VCaP (cell line): ENCODE data around the gene CCDC174.

Experiments
- H3K27ac ChIP-seq: fragments of 450-650 bp; 2 replicates; pipeline ENCODE4 v1.5.1; 2017
- TF ChIP-seq, protein P1 (sequence below): fragments of 450-650 bp; conservative IDR thresholded peaks from 2 replicates; pipeline ENCODE4 v1.5.1; 2017; ENCODE audit warnings: mild to moderate bottlenecking, moderate library complexity

The CCDC174 gene

DNA sequence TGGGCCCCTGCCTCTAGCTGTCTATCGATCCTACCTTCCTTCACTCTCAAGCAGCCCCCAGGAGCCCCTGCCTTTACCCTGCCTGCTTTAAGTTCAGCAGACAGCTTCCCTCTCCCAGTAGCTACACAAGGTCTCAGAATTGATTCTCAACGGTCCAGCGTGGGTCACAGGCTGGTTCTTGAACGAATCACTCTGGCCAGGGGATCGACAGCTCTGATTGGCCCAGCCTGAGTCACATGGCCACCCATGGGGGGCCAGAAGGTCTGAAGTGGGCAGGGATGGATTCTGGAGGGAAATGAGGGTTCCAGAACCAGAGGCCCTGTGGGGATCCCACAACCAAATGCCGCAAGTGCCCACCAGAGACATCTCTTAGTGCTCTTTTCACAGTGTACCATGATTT is 23.7 kb upstream of the CCDC174 start:
- TF ChIP-seq, protein P1, sequence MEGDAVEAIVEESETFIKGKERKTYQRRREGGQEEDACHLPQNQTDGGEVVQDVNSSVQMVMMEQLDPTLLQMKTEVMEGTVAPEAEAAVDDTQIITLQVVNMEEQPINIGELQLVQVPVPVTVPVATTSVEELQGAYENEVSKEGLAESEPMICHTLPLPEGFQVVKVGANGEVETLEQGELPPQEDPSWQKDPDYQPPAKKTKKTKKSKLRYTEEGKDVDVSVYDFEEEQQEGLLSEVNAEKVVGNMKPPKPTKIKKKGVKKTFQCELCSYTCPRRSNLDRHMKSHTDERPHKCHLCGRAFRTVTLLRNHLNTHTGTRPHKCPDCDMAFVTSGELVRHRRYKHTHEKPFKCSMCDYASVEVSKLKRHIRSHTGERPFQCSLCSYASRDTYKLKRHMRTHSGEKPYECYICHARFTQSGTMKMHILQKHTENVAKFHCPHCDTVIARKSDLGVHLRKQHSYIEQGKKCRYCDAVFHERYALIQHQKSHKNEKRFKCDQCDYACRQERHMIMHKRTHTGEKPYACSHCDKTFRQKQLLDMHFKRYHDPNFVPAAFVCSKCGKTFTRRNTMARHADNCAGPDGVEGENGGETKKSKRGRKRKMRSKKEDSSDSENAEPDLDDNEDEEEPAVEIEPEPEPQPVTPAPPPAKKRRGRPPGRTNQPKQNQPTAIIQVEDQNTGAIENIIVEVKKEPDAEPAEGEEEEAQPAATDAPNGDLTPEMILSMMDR: no peak
- no peak overlapping the region for H3K27ac ChIP-seq

DNA sequence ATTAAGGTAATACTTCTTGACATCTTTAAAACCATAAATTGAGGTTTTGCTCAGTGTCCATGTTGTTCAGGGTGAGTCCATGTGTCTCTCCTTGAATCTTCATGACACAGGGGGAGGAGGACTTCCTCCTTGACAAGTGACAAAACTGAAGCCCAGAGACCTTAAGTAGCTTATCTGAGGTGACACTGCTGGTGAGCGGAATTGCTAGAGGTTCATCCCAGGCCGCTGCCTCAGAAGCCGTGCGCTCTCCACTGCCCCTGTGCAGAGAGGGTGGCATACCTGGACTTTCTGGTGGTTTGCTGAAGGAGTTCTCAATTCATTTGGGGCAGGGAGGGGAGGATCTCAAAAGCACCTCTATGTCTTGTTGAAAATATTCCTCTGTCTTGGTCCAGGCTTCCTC is 23.2 kb upstream of the CCDC174 start:
- H3K27ac ChIP-seq: no peak overlapping the region

DNA sequence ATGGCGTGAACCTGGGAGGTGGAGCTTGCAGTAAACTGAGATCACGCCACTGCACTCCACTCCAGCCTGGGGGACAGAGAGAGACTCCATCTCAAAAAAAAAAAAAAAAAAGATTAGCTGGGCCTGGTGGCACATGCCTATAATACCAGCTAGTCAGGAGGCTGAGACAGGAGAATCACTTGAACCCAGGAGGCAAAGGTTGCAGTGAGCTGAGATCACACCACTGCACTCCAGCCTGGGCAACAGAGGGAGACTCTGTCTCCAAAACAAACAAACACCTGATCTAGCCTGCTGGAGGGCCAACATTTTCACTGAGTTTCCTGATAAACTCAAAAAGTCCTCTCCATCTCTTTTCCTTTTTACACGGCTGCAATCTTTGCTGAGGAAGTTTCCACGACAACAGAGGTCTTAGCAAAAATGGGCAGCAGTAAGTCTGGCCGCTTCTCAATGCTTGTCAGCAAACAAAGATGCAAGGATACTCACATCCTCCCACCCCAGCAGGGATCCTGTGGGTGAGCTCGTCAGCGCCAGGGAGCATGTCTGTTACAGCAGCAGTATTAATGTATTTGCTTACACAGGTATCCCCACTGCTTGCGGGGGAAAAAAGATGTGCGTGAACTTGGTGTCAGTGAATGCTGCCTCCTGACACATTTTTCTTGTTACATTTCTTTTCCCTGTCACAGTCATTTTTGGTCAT is 21.0 kb upstream of the CCDC174 start:
- TF ChIP-seq, protein P1: no peak
- peak overlapping the region; percentile 20; the same call in 1 of the 2 replicates for H3K27ac ChIP-seq

More for the DNA sequence above, 23.2 kb upstream of the CCDC174 start:
- TF ChIP-seq, protein P1: no peak

DNA sequence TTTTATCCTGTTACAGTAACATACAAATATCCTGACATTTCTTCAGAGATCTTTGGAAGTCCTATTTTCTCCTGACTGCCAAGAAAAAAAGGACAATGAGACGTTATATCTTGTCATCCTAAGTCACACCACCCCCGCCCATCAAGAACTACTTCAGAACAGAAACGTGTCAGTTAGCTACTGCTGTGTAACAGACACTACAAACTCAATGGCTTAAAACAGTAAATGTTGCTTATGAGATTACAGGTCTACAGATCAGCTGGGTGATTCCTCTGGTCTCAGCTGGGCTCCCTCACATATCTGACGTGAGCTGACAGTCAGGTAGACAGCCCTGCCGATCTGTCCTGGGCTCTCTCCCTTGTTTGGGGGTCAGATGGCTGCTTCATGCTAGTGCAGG is 20.5 kb upstream of the CCDC174 start:
- TF ChIP-seq, protein P1: no peak

DNA sequence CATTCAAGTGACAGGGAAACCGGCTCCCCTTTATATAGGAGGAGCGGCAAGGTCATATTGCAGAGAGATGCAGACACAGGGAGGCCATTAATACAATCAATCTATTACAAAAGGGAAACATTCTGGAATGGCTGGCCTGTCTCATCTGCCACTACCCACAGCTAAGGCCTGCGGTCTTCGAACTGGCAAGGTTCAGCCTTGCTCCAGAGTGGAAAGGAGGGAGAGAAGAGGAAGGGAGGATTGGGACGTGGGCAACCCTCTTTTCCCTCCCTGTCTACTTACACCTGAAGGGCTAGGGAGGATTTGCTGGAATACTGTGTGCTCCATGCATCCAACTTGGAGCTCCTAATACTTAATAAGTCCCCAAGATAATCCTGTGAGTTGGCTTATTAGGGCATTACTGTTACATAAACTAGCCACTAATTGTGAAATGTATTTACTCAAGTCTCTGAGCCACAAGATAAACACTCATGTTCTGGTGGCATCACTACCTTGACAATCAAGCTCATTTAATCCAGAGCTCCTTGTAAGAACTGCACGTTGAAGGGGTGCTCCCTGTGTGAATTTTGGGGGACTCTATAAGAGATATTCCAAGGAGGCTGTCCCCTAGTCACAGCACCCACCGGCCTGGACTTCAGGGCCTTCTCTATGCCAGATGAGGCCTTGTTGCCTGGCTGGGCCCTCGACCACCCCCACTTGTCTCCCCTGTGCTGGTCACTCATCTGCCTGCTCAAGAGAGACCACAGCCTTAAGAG is 19.7 kb upstream of the CCDC174 start:
- peak overlapping the region; percentile 35 for H3K27ac ChIP-seq
- TF ChIP-seq, protein P1: no peak

More for the DNA sequence above, 20.5 kb upstream of the CCDC174 start:
- H3K27ac ChIP-seq: peak overlapping the region; percentile 20; the same call in 1 of the 2 replicates

DNA sequence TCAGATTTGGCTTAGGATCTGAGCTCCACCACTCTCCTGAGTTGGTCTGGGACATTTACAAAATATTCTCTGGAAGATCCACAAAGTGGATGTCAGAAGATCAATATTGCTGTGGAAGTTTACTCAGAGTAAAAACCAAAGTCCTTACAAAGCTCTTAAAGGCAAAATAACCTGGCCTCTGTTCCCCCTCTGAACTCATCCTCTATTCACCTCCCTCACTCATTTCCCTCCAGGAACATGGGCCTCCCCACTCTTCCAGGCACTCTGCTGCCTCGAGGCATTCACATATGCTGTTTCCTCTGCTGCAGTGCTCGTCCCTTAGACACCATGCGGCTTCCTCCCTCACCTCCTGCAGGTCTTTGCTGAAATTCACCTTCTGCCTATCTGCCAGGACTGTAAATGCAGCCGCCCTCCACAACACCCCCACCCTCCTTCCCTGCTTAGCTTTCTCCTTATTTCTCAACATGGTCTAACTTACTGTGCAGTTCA is 19.1 kb upstream of the CCDC174 start:
- peak overlapping the region; percentile 35 for H3K27ac ChIP-seq
- TF ChIP-seq, protein P1: no peak

DNA sequence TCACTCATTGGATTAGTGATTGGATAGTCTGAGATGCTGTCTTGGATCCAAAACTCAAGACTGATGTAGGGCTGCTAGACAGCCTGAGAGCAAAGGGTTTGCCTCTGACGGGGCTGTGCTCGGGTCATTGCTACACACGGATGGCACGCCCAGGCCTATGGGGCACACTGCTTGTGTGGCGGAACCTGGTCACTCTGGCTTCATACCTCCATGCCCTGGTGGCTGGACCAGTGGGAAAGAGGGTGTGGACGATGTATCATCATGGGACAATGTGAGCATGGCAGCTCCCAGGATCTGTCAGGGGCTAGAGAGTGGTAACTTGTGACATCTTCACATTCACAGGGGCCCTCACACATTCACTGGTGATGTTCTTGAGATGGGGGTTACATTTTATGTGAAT is 18.1 kb upstream of the CCDC174 start:
- H3K27ac ChIP-seq: peak overlapping the region; percentile 35
- TF ChIP-seq, protein P1: no peak
